Endothelial cell of umbilical vein (primary cell): ENCODE measurements around the gene ST8SIA6.

ENCODE experiments used
- EZH2 ChIP-seq: IDR thresholded peaks from 2 replicates; pipeline ENCODE4 v1.6.1; 2012; ENCODE audit warnings: borderline replicate concordance, low read depth, mild to moderate bottlenecking, moderate library complexity, low read length, inconsistent platforms; ENCODE audit not compliant: severe bottlenecking
- FOS ChIP-seq: IDR thresholded peaks from 2 replicates; pipeline ENCODE4 v1.6.1; 2011; ENCODE audit warnings: mild to moderate bottlenecking, low read length, moderate library complexity, borderline replicate concordance; ENCODE audit not compliant: insufficient read depth
- GATA2 ChIP-seq: IDR thresholded peaks from 2 replicates; pipeline ENCODE4 v1.7.0; 2011; ENCODE audit warnings: low read depth, mild to moderate bottlenecking, moderate library complexity, mixed read lengths, low read length; ENCODE audit not compliant: insufficient read length, insufficient read depth
- JUN ChIP-seq: IDR thresholded peaks from 2 replicates; pipeline ENCODE4 v1.6.1; 2011; ENCODE audit warnings: borderline replicate concordance, low read depth; ENCODE audit not compliant: insufficient read length, insufficient read depth
- POLR2A ChIP-seq: IDR thresholded peaks from 2 replicates; pipeline ENCODE4 v1.6.1; 2012; ENCODE audit warnings: low read depth, mild to moderate bottlenecking, control low read depth, low read length
- POLR2AphosphoS5 ChIP-seq: IDR thresholded peaks from 2 replicates; pipeline ENCODE4 v1.6.1; 2012; ENCODE audit warnings: low read depth, mild to moderate bottlenecking, control low read depth, low read length, moderate library complexity; ENCODE audit not compliant: insufficient read depth
- TF ChIP-seq, protein P1 (sequence below), 2 donors: IDR thresholded peaks; 1 replicate in 1 of 2; 2 replicates in 1 of 2; pipeline ENCODE4 v1.5.1; 2011; ENCODE audit warnings: low read length in 2 of 2, mild to moderate bottlenecking in 2 of 2, moderate library complexity in 2 of 2, control low read depth in 1 of 2, inconsistent platforms in 1 of 2, low read depth in 1 of 2; ENCODE audit not compliant: insufficient read depth in 1 of 2; ENCODE audit errors: extremely low read depth in 1 of 2
- TF ChIP-seq, protein P2 (sequence below): IDR thresholded peaks from 2 replicates; pipeline ENCODE4 v1.6.1; 2011; ENCODE audit not compliant: insufficient read depth, insufficient read length

DNA sequence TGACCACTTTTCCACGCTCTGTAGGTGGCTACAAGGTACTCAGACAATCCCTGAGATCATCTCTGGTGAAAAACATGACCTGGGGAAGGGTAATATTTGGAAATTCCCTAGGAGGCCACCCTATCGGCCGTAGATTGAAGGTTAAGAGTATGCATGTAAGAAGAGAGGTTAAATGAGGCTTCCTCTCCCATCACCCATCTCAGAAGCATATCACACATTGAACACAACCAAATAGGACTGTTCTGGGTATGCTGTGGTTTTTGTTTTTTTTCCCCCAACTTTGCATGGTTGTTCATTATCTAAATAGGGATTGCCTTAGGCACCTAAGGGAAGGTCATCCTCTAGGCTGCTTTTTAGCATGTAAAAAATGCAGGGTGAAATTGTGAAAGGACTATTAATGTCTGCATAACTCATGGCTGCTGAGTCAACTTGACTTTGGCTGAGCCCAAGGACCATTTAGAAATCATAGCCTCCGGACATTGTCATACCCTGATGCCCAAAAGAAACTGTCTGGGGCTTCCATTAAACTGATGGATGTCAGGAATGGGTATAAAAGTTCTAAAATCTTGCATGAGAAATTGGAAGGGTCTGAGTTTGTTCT is 24.7 kb upstream of the ST8SIA6 start:
- TF ChIP-seq, protein P1, sequence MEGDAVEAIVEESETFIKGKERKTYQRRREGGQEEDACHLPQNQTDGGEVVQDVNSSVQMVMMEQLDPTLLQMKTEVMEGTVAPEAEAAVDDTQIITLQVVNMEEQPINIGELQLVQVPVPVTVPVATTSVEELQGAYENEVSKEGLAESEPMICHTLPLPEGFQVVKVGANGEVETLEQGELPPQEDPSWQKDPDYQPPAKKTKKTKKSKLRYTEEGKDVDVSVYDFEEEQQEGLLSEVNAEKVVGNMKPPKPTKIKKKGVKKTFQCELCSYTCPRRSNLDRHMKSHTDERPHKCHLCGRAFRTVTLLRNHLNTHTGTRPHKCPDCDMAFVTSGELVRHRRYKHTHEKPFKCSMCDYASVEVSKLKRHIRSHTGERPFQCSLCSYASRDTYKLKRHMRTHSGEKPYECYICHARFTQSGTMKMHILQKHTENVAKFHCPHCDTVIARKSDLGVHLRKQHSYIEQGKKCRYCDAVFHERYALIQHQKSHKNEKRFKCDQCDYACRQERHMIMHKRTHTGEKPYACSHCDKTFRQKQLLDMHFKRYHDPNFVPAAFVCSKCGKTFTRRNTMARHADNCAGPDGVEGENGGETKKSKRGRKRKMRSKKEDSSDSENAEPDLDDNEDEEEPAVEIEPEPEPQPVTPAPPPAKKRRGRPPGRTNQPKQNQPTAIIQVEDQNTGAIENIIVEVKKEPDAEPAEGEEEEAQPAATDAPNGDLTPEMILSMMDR (IDR thresholded peaks at IDR 0.05; ENCODE audit: extremely low read depth in 1 of 2, insufficient read depth in 1 of 2, low read depth in 1 of 2, low read length in 2 of 2) = no peak
- TF ChIP-seq, protein P2, sequence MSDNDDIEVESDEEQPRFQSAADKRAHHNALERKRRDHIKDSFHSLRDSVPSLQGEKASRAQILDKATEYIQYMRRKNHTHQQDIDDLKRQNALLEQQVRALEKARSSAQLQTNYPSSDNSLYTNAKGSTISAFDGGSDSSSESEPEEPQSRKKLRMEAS = no peak
- TF ChIP-seq POLR2A (no peak), EZH2 (no peak), POLR2AphosphoS5 (no peak), GATA2 (no peak), JUN (no peak), FOS (no peak)
